H1 (cell line): ENCODE measurements around the gene FRY. TPM values are rescaled to one million over a fixed set of nuclear protein-coding genes. Genes with fewer than 3 reads are reported as not detected.

Experiments used
- CTCF ChIA-PET: fragments of 300-600 bp; sonication (Branson Sonifier 250); formaldehyde crosslinking; loops from one replicate; lab custom pipeline; 2021; ENCODE audit not compliant: partially characterized antibody; lab: Charles Lee
- POLR2A ChIA-PET: fragments of 300-600 bp; sonication (Branson Sonifier 250); formaldehyde crosslinking; loops from one replicate; lab custom pipeline; 2021; ENCODE audit warnings: inconsistent platforms; ENCODE audit not compliant: partially characterized antibody; lab: Charles Lee
- DNase-seq, 2 experiments: peaks; one replicate each; pipeline versions ENCODE4 v3.0.0 to v3.0.0-alpha.2; 2010 to 2022; ENCODE audit warnings: low spot score in 2 of 2, low read depth in 1 of 2, mixed read lengths in 1 of 2
- FAIRE-seq: peaks from 2 replicates; lab custom pipeline; 2011; peaks lifted over from hg19 to GRCh38; lab: Jason Lieb, UNC
- H2AFZ ChIP-seq: 2 replicates; pipeline ENCODE4 v1.8.1; 2012; ENCODE audit warnings: low read length, inconsistent platforms
- H2AK5ac ChIP-seq: 2 replicates; pipeline ENCODE4 v1.6.1; 2013; ENCODE audit warnings: low read depth, low read length
- H2BK120ac ChIP-seq: replicated peaks from 2 replicates; pipeline ENCODE3; 2013; ENCODE audit warnings: low read depth, low read length, inconsistent platforms
- H2BK12ac ChIP-seq: 2 replicates; pipeline ENCODE4 v1.6.1; 2013; ENCODE audit warnings: low read depth, low read length
- H2BK15ac ChIP-seq: 2 replicates; pipeline ENCODE4 v1.6.1; 2013; ENCODE audit warnings: low read length
- H2BK20ac ChIP-seq: 2 replicates; pipeline ENCODE4 v1.6.1; 2013; ENCODE audit warnings: low read length
- H2BK5ac ChIP-seq: 2 replicates; pipeline ENCODE4 v1.6.1; 2013; ENCODE audit warnings: low read depth, low read length
- H3K14ac ChIP-seq: 2 replicates; pipeline ENCODE4 v1.6.1; 2013; ENCODE audit warnings: inconsistent platforms; ENCODE audit not compliant: insufficient read length
- H3K18ac ChIP-seq: 2 replicates; pipeline ENCODE4 v1.6.1; 2013; ENCODE audit warnings: low read length; ENCODE audit errors: extremely low read depth
- H3K23ac ChIP-seq: 2 replicates; pipeline ENCODE4 v1.6.1; 2013; ENCODE audit warnings: inconsistent platforms; ENCODE audit not compliant: insufficient read length
- H3K23me2 ChIP-seq: 2 replicates; pipeline ENCODE4 v1.6.1; 2013; ENCODE audit warnings: low read depth, low read length
- H3K27ac ChIP-seq: 2 replicates; pipeline ENCODE4 v1.6.1; 2011; ENCODE audit warnings: low read depth, low read length, inconsistent platforms
- H3K27me3 ChIP-seq, 4 experiments: replicated peaks in 1 of 4; 1 replicate in 1 of 4; 2 replicates in 3 of 4; pipeline versions ENCODE4 v1.6.1 to v1.8.1; 2011 to 2013; ENCODE audit warnings: low read length in 3 of 4, mild to moderate bottlenecking in 3 of 4, inconsistent platforms in 2 of 4, mixed read lengths in 2 of 4, moderate library complexity in 1 of 4; ENCODE audit not compliant: control insufficient read depth in 3 of 4, insufficient read depth in 3 of 4; ENCODE audit errors: extremely low read depth in 1 of 4
- H3K36me3 ChIP-seq, 4 experiments: 2 replicates each; pipeline versions ENCODE4 v1.6.1 to v1.8.1; 2011 to 2013; ENCODE audit warnings: mild to moderate bottlenecking in 4 of 4, low read length in 3 of 4, moderate library complexity in 2 of 4, control low read depth in 1 of 4, inconsistent platforms in 1 of 4; ENCODE audit not compliant: insufficient read depth in 4 of 4, control insufficient read depth in 2 of 4
- H3K4ac ChIP-seq: replicated peaks from 2 replicates; pipeline ENCODE3; 2013; ENCODE audit warnings: low read length, low read depth, mixed read lengths, inconsistent platforms; ENCODE audit not compliant: insufficient read length
- H3K4me1 ChIP-seq, 4 experiments: replicated peaks in 1 of 4; 1 replicate in 1 of 4; 2 replicates in 3 of 4; pipeline versions ENCODE4 v1.6.1 to v1.8.1; 2011 to 2013; ENCODE audit warnings: low read length in 3 of 4, inconsistent platforms in 2 of 4, mixed read lengths in 1 of 4; ENCODE audit not compliant: insufficient read depth in 4 of 4, control insufficient read depth in 3 of 4
- H3K4me2 ChIP-seq, 2 experiments: 2 replicates each; pipeline versions ENCODE4 v1.6.1 to v1.8.1; 2011 to 2013; ENCODE audit warnings: low read depth in 2 of 2, low read length in 2 of 2, control low read depth in 1 of 2, inconsistent platforms in 1 of 2, mild to moderate bottlenecking in 1 of 2; ENCODE audit not compliant: insufficient read depth in 1 of 2
- H3K4me3 ChIP-seq, 4 experiments: fragments of 200-600, 300-600 bp in 1 of 4; sonication (generic), shearing (Covaris generic), sonication (Bioruptor Twin) in 1 of 4; 2 replicates each; pipeline versions ENCODE4 v1.5.1 to v1.8.1; 2011 to 2016; ENCODE audit warnings: low read length in 4 of 4, low read depth in 3 of 4, control low read depth in 2 of 4, inconsistent platforms in 2 of 4, mild to moderate bottlenecking in 2 of 4, mixed read lengths in 1 of 4, moderate library complexity in 1 of 4; ENCODE audit not compliant: insufficient read depth in 2 of 4; ENCODE audit errors: extremely low read depth in 1 of 4
- H3K56ac ChIP-seq: replicated peaks from 2 replicates; pipeline ENCODE3; 2013; ENCODE audit warnings: low read depth, mild to moderate bottlenecking, mixed read lengths, low read length, inconsistent platforms; ENCODE audit not compliant: insufficient read length
- H3K79me1 ChIP-seq: 2 replicates; pipeline ENCODE4 v1.6.1; 2013; ENCODE audit warnings: low read depth, low read length, control low read depth
- H3K79me2 ChIP-seq, 2 experiments: 2 replicates each; pipeline versions ENCODE4 v1.6.1 to v1.8.1; 2012 to 2013; ENCODE audit warnings: low read length in 2 of 2, mild to moderate bottlenecking in 2 of 2, inconsistent platforms in 1 of 2; ENCODE audit not compliant: insufficient read depth in 2 of 2, control insufficient read depth in 1 of 2
- H3K9ac ChIP-seq, 4 experiments: replicated peaks in 1 of 4; 1 replicate in 1 of 4; 2 replicates in 3 of 4; pipeline versions ENCODE4 v1.6.1 to v1.8.1; 2011 to 2013; ENCODE audit warnings: low read depth in 3 of 4, low read length in 3 of 4, control low read depth in 2 of 4, mild to moderate bottlenecking in 2 of 4, moderate library complexity in 2 of 4, inconsistent platforms in 1 of 4; ENCODE audit errors: extremely low read depth in 1 of 4
- H3K9me3 ChIP-seq, 2 experiments: 2 replicates each; pipeline versions ENCODE4 v1.6.1 to v1.8.1; 2012 to 2013; ENCODE audit warnings: mild to moderate bottlenecking in 2 of 2, moderate library complexity in 2 of 2, control low read depth in 1 of 2, inconsistent platforms in 1 of 2, low read depth in 1 of 2, low read length in 1 of 2, mixed read lengths in 1 of 2; ENCODE audit not compliant: insufficient read depth in 2 of 2
- H4K20me1 ChIP-seq, 2 experiments: replicated peaks in 1 of 2; 2 replicates each; pipeline versions ENCODE3 to v1.8.1; 2011 to 2013; ENCODE audit warnings: inconsistent platforms in 2 of 2, low read length in 2 of 2, mild to moderate bottlenecking in 1 of 2; ENCODE audit not compliant: insufficient read depth in 2 of 2, control insufficient read depth in 1 of 2
- H4K5ac ChIP-seq: 2 replicates; pipeline ENCODE4 v1.6.1; 2013; ENCODE audit warnings: low read length, low read depth, mixed read lengths, inconsistent platforms; ENCODE audit not compliant: insufficient read length
- H4K8ac ChIP-seq: 2 replicates; pipeline ENCODE4 v1.8.0; 2013; ENCODE audit warnings: mild to moderate bottlenecking, moderate library complexity, low read length, inconsistent platforms; ENCODE audit not compliant: insufficient read depth; ENCODE audit errors: extremely low read depth
- H4K91ac ChIP-seq: replicated peaks from 2 replicates; pipeline ENCODE3; 2013; ENCODE audit warnings: low read length, mixed read lengths, inconsistent platforms; ENCODE audit not compliant: insufficient read length
- BCL11A ChIP-seq, 2 experiments: IDR thresholded peaks; one replicate each; pipeline ENCODE4 v1.6.1; 2011; ENCODE audit warnings: low read depth in 2 of 2, low read length in 2 of 2, mild to moderate bottlenecking in 2 of 2
- CBX8 ChIP-seq: fragments of 300-800, 300-1000 bp; sonication (generic); IDR thresholded peaks from 2 replicates; pipeline ENCODE4 v1.7.1; 2016; ENCODE audit warnings: low read depth, low read length, borderline replicate concordance
- CTBP2 ChIP-seq: IDR thresholded peaks from 2 replicates; pipeline ENCODE4 v1.7.0; 2011; ENCODE audit warnings: borderline replicate concordance, mild to moderate bottlenecking, moderate library complexity, mixed read lengths, low read length; ENCODE audit not compliant: insufficient read depth, insufficient read length
- JUN ChIP-seq: IDR thresholded peaks from 2 replicates; pipeline ENCODE4 v1.6.1; 2011; ENCODE audit warnings: low read depth, mild to moderate bottlenecking, improper control_type of control experiment, low read length
- KDM5A ChIP-seq: fragments of 200-600 bp; IDR thresholded peaks from 2 replicates; pipeline ENCODE4 v1.7.1; 2012; ENCODE audit warnings: mild to moderate bottlenecking, low read length, inconsistent platforms, mixed read lengths
- MAX ChIP-seq: IDR thresholded peaks from 2 replicates; pipeline ENCODE4 v1.6.1; 2012; ENCODE audit warnings: inconsistent platforms
- NANOG ChIP-seq: IDR thresholded peaks from 2 replicates; pipeline ENCODE4 v1.6.1; 2011; ENCODE audit warnings: low read length, low read depth, mild to moderate bottlenecking, inconsistent platforms; ENCODE audit not compliant: insufficient read depth, poor library complexity, severe bottlenecking
- RNF2 ChIP-seq: fragments of 200-900, 300-1000 bp; sonication (generic); IDR thresholded peaks from 2 replicates; pipeline ENCODE4 v1.7.1; 2016; ENCODE audit warnings: borderline replicate concordance, low read depth, mild to moderate bottlenecking, antibody characterized with exemption, low read length; ENCODE audit not compliant: poor library complexity, severe bottlenecking; ENCODE audit errors: missing control alignments
- RXRA ChIP-seq: IDR thresholded peaks from 2 replicates; pipeline ENCODE4 v1.6.1; 2011; ENCODE audit warnings: low read depth, mild to moderate bottlenecking, low read length, moderate library complexity; ENCODE audit not compliant: insufficient read depth
- SIN3A ChIP-seq, 2 experiments: IDR thresholded peaks in 1 of 2; conservative IDR thresholded peaks in 1 of 2; 2 replicates each; pipeline ENCODE4 v1.6.1; 2011 to 2012; ENCODE audit warnings: low read length in 2 of 2, improper control_type of control experiment in 1 of 2, low read depth in 1 of 2, mild to moderate bottlenecking in 1 of 2
- SP4 ChIP-seq: IDR thresholded peaks from 2 replicates; pipeline ENCODE4 v1.6.1; 2012; ENCODE audit warnings: low read length, inconsistent platforms
- YY1 ChIP-seq: IDR thresholded peaks from 2 replicates; pipeline ENCODE4 v1.6.1; 2011; ENCODE audit warnings: low read depth, mild to moderate bottlenecking, low read length
- ZNF274 ChIP-seq: IDR thresholded peaks from 2 replicates; pipeline ENCODE4 v1.7.0; 2012; ENCODE audit warnings: low read length, borderline replicate concordance; ENCODE audit errors: extremely low read depth
- WGBS, 2 experiments: shearing (Covaris generic) in 1 of 2; methylation state at CpG; one replicate each; pipeline versions ENCODE4 v1.1.6 to v1.1.7; 2013 to 2015; ENCODE audit warnings: low lambda C conversion rate in 2 of 2, mixed read lengths in 2 of 2, inconsistent platforms in 1 of 2, low coverage in 1 of 2, missing lambda C conversion rate in 1 of 2; ENCODE audit not compliant: insufficient replicate concordance in 2 of 2, insufficient coverage in 1 of 2, insufficient read length in 1 of 2; ENCODE audit errors: extremely low coverage in 1 of 2, missing lambda C conversion rate in 1 of 2; 5-methylcytosine and 5-hydroxymethylcytosine counted together
- polyA plus RNA-seq, 7 experiments: library from polyadenylated mRNA; depleted of rRNA in 3 of 7; stranded (reverse) in 5 of 7; unstranded in 2 of 7; fragments of >200 nt in 5 of 7; fragments of 200-250 nt in 2 of 7; gene quantifications; 1 replicate in 5 of 7; 2 replicates in 1 of 7; 4 replicates in 1 of 7; pipeline versions ENCODE4 v1.2.1 to v1.2.3, GENCODE V29; 2011 to 2013; ENCODE audit warnings: missing spikeins in 2 of 7, mixed read lengths in 2 of 7
- total RNA-seq: library from RNA; stranded (reverse); fragmentation: NEBNext Ultra II Directional; extraction: Animal tissue kit (Norgen Biotek cat#: 25700); gene quantifications from 2 replicates; pipeline ENCODE4 v1.2.1, GENCODE V29; 2021

The FRY gene
- total and polyA plus RNA-seq, 2 of the 8 experiments (the other 6 are each of a cell fraction or from before 2014, with no cell fraction given), result 4.3 to 9.2 TPM

GRCh38 chr13:32347651-32348050, 316.1 kb downstream of the FRY start:
- H3K9ac ChIP-seq, result no peak overlapping the region
- H2BK15ac ChIP-seq, result no peak overlapping the region
- H4K8ac ChIP-seq, result no peak overlapping the region
- H3K4me2 ChIP-seq, result no peak overlapping the region
- H2BK120ac ChIP-seq, result no peak overlapping the region
- no peak overlapping the region for H3K56ac ChIP-seq
- H3K18ac ChIP-seq, result no peak overlapping the region
- H4K91ac ChIP-seq, result no peak overlapping the region
- H3K36me3 ChIP-seq, result peaks cover 0 to 13% (median 4%) of the 10 kb centered on the region in 4 experiments; a peak in 4 of 8 replicates
- CTCF ChIA-PET, result interaction anchor here (1.5 kb wide), 1 partner anchor 13 kb away, joined by 5 read pairs; no protein-coding TSS in a partner anchor
- H2BK12ac ChIP-seq, result no peak overlapping the region
- no peak overlapping the region for H2BK20ac ChIP-seq
- no peak overlapping the region for H3K27ac ChIP-seq
- no peak overlapping the region for H3K4me3 ChIP-seq
- no peak overlapping the region for H2BK5ac ChIP-seq
- POLR2A ChIA-PET, result interaction anchor here (0.9 kb wide), 1 partner anchor 32 kb away, joined by 3 read pairs; the partner anchor contains the start of gene BRCA2
- H2AK5ac ChIP-seq, result no peak overlapping the region
- H3K14ac ChIP-seq, result no peak overlapping the region
- H3K23ac ChIP-seq, result no peak overlapping the region
- H3K79me1 ChIP-seq, result no peaks in the 10 kb centered on the region
- H3K9me3 ChIP-seq, result no peaks in the 10 kb centered on the region
- H3K79me2 ChIP-seq, result no peaks in the 10 kb centered on the region
- 44% methylated on average over 1 of the region's 1 CpG; no CpG with 5 or more reads in 1 of the 2 experiments for whole genome bisulfite sequencing, 2 experiments
- no peak overlapping the region for H3K4ac ChIP-seq
- DNase-seq, result no peak
- no peak overlapping the region for H4K5ac ChIP-seq
- H2AFZ ChIP-seq, result no peak overlapping the region
- no peaks in the 10 kb centered on the region for H3K4me1 ChIP-seq
- H3K27me3 ChIP-seq, result no peaks in the 10 kb centered on the region
- H4K20me1 ChIP-seq, result no peaks in the 10 kb centered on the region
- H3K23me2 ChIP-seq, result no peaks in the 10 kb centered on the region
- no peak for FAIRE-seq
- TF ChIP-seq RNF2 (no peak), ZNF274 (no peak), JUN (no peak), CTBP2 (no peak), KDM5A (no peak), SP4 (no peak), RXRA (no peak), CBX8 (no peak), NANOG (no peak), SIN3A (conservative IDR thresholded peaks at IDR 0.05 in 1 of 2, IDR thresholded peaks at IDR 0.05 in 1 of 2; ENCODE audit: low read depth in 1 of 2, low read length in 2 of 2) (no peak), MAX (no peak), YY1 (no peak), BCL11A (IDR thresholded peaks at IDR 0.05; ENCODE audit: low read depth in 2 of 2, low read length in 2 of 2) (no peak)
